Astrocyte (in vitro differentiated cells and primary cell): Measurements from ENCODE around the gene KBTBD7. TPM values are rescaled to one million over a fixed set of nuclear protein-coding genes. Genes with fewer than 3 reads are reported as not detected.
A peak's percentile ranks its signal among the peaks of the same experiment; 100 is the strongest.

ENCODE experiments used
- DNase-seq: peaks from one replicate; pipeline ENCODE4 v3.0.0-alpha.2; 2010; ENCODE audit warnings: low read depth
- FAIRE-seq: peaks from 2 replicates; lab custom pipeline; 2011; peaks lifted over from hg19 to GRCh38; lab: Jason Lieb, UNC
- H2AFZ ChIP-seq: 2 replicates; pipeline ENCODE4 v1.6.0; 2012; ENCODE audit warnings: low read depth, low read length, inconsistent platforms
- H3K27ac ChIP-seq: 2 replicates; pipeline ENCODE4 v1.5.1; 2011; ENCODE audit warnings: low read depth, low read length, inconsistent platforms
- H3K27me3 ChIP-seq: 2 replicates; pipeline ENCODE4 v1.6.0; 2011; ENCODE audit warnings: low read length, inconsistent platforms; ENCODE audit not compliant: insufficient read depth
- H3K36me3 ChIP-seq: 2 replicates; pipeline ENCODE4 v1.5.1; 2011; ENCODE audit warnings: low read length, inconsistent platforms; ENCODE audit not compliant: insufficient read depth
- H3K4me1 ChIP-seq: 2 replicates; pipeline ENCODE4 v1.5.1; 2011; ENCODE audit warnings: low read length, inconsistent platforms; ENCODE audit not compliant: insufficient read depth
- H3K4me2 ChIP-seq: 2 replicates; pipeline ENCODE4 v1.6.0; 2012; ENCODE audit warnings: low read length, inconsistent platforms
- H3K4me3 ChIP-seq: 2 replicates; pipeline ENCODE4 v1.5.1; 2011; ENCODE audit warnings: low read depth, mild to moderate bottlenecking, low read length, inconsistent platforms; ENCODE audit not compliant: insufficient read depth
- H3K79me2 ChIP-seq: 2 replicates; pipeline ENCODE4 v1.6.0; 2012; ENCODE audit warnings: mild to moderate bottlenecking, low read length, inconsistent platforms; ENCODE audit not compliant: insufficient read depth
- H3K9ac ChIP-seq: 2 replicates; pipeline ENCODE4 v1.6.0; 2012; ENCODE audit warnings: mild to moderate bottlenecking, low read length, inconsistent platforms
- H3K9me3 ChIP-seq: 2 replicates; pipeline ENCODE4 v1.5.1; 2012; ENCODE audit warnings: low read depth, mild to moderate bottlenecking, low read length, inconsistent platforms; ENCODE audit not compliant: insufficient read depth
- H4K20me1 ChIP-seq: 2 replicates; pipeline ENCODE4 v1.6.0; 2012; ENCODE audit warnings: low read length, inconsistent platforms; ENCODE audit not compliant: insufficient read depth
- H3K27ac Mint-ChIP-seq: one replicate; pipeline ENCODE4 v1.8.0; 2021; ENCODE audit warnings: mild to moderate bottlenecking, mixed read lengths; ENCODE audit not compliant: unreplicated experiment
- H3K27me3 Mint-ChIP-seq: one replicate; pipeline ENCODE4 v1.8.0; 2021; ENCODE audit warnings: low read depth, mixed read lengths; ENCODE audit not compliant: unreplicated experiment
- H3K36me3 Mint-ChIP-seq: one replicate; pipeline ENCODE4 v1.8.0; 2021; ENCODE audit warnings: low read depth, mixed read lengths; ENCODE audit not compliant: unreplicated experiment
- H3K4me1 Mint-ChIP-seq: one replicate; pipeline ENCODE4 v1.8.0; 2021; ENCODE audit warnings: low read depth, mixed read lengths; ENCODE audit not compliant: unreplicated experiment
- H3K4me3 Mint-ChIP-seq: one replicate; pipeline ENCODE4 v1.8.0; 2021; ENCODE audit warnings: mild to moderate bottlenecking, moderate library complexity, mixed read lengths; ENCODE audit not compliant: unreplicated experiment
- H3K9me3 Mint-ChIP-seq: one replicate; pipeline ENCODE4 v1.8.0; 2021; ENCODE audit warnings: mild to moderate bottlenecking, mixed read lengths; ENCODE audit not compliant: unreplicated experiment
- EZH2 ChIP-seq: IDR thresholded peaks from 2 replicates; pipeline ENCODE4 v1.6.1; 2012; ENCODE audit warnings: mild to moderate bottlenecking, low read length, inconsistent platforms; ENCODE audit not compliant: insufficient read depth
- total RNA-seq: library from RNA; stranded (reverse); gene quantifications from 2 replicates; pipeline ENCODE4 v1.2.1, GENCODE V29; 2021
- TF ChIP-seq, protein P1 (sequence below): IDR thresholded peaks from 2 replicates; pipeline ENCODE4 v1.5.1; 2011; ENCODE audit warnings: low read depth, mild to moderate bottlenecking, inconsistent platforms, low read length, moderate library complexity; ENCODE audit not compliant: insufficient read depth

Gene KBTBD7
- total RNA-seq, 1 donor from 2014 or later, result 3.8 TPM

DNA sequence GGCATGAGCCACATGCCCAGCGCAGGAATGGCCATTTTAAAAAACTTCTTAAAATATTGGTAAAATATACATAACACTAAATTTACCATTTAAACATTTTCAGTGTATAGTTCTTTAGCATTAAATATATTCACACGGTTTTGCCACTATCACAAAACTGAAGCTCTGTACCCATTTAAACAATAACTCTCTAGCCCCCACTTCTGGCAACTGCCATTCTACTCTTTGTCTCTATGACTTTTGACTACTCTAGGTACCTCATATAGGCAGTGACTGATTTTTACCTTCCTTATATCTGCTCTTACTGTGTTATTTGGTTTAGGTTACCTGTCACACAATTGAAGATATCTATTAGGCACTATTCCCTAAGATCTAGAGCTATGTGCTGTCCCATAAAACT is 2.3 kb upstream of the KBTBD7 start:
- no peak overlapping the region for H3K4me3 ChIP-seq

DNA sequence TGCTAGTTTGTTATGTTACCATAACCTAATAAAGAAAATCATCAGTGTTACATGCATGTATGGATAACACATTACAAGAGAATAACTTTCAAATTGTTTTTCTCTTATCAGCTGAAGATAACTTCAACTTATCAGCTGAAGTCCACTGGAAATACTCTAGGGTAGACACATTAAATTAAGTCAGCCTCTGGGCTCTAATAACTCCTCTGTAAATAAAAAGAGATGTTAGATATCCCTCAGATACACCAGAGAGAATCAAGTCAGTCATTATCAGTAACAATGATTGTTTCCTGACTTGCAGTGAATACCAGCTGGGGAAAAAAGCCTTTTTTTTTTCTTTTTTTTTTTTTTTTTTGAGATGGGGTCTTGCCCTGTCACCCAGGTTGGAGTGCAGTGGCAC is 1.6 kb upstream of the KBTBD7 start:
- Histone ChIP-seq H4K20me1 (no peaks in the 10 kb centered on the region), H3K27ac (no peak overlapping the region), H3K4me1 (peaks cover 6% of the 10 kb centered on the region), H3K9ac (no peak overlapping the region), H3K27me3 (no peaks in the 10 kb centered on the region), H3K9me3 (no peaks in the 10 kb centered on the region), H3K36me3 (no peaks in the 10 kb centered on the region), H3K4me2 (no peak overlapping the region), H2AFZ (no peak overlapping the region), H3K4me3 (no peak overlapping the region), H3K79me2 (peaks cover 5% of the 10 kb centered on the region)
- H3K36me3 Mint-ChIP-seq, result peaks cover 11% of the 10 kb centered on the region
- H3K27me3 Mint-ChIP-seq, result no peaks in the 10 kb centered on the region
- H3K4me3 Mint-ChIP-seq, result no peak overlapping the region
- TF ChIP-seq EZH2, result no peak
- TF ChIP-seq, protein P1, sequence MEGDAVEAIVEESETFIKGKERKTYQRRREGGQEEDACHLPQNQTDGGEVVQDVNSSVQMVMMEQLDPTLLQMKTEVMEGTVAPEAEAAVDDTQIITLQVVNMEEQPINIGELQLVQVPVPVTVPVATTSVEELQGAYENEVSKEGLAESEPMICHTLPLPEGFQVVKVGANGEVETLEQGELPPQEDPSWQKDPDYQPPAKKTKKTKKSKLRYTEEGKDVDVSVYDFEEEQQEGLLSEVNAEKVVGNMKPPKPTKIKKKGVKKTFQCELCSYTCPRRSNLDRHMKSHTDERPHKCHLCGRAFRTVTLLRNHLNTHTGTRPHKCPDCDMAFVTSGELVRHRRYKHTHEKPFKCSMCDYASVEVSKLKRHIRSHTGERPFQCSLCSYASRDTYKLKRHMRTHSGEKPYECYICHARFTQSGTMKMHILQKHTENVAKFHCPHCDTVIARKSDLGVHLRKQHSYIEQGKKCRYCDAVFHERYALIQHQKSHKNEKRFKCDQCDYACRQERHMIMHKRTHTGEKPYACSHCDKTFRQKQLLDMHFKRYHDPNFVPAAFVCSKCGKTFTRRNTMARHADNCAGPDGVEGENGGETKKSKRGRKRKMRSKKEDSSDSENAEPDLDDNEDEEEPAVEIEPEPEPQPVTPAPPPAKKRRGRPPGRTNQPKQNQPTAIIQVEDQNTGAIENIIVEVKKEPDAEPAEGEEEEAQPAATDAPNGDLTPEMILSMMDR, result no peak
- no peak overlapping the region for H3K27ac Mint-ChIP-seq
- H3K9me3 Mint-ChIP-seq, result peaks cover 7% of the 10 kb centered on the region
- DNase-seq, result no peak
- FAIRE-seq, result no peak
- H3K4me1 Mint-ChIP-seq, result peaks cover 2% of the 10 kb centered on the region

More for the DNA sequence above, 2.3 kb upstream of the KBTBD7 start:
- peaks cover 6% of the 10 kb centered on the region for H3K4me1 ChIP-seq
- H3K27me3 ChIP-seq, result no peaks in the 10 kb centered on the region
- H4K20me1 ChIP-seq, result no peaks in the 10 kb centered on the region
- Mint-ChIP-seq H3K4me1 (peaks cover 2% of the 10 kb centered on the region), H3K27ac (no peak overlapping the region), H3K36me3 (peaks cover 11% of the 10 kb centered on the region), H3K4me3 (no peak overlapping the region), H3K9me3 (peaks cover 7% of the 10 kb centered on the region), H3K27me3 (no peaks in the 10 kb centered on the region)
- peaks cover 5% of the 10 kb centered on the region for H3K79me2 ChIP-seq
- no peaks in the 10 kb centered on the region for H3K9me3 ChIP-seq
- H3K36me3 ChIP-seq, result no peaks in the 10 kb centered on the region
- no peak overlapping the region for H2AFZ ChIP-seq
- no peak for DNase-seq
- H3K4me2 ChIP-seq, result no peak overlapping the region
- no peak overlapping the region for H3K27ac ChIP-seq
- no peak for TF ChIP-seq EZH2
- TF ChIP-seq, protein P1, result no peak
- no peak for FAIRE-seq
- H3K9ac ChIP-seq, result no peak overlapping the region

GRCh38 chr13:41193469-41193868 is 900 bp downstream of the KBTBD7 start:
- H3K4me1 ChIP-seq, result peaks cover 6% of the 10 kb centered on the region
- H3K9ac ChIP-seq, result no peak overlapping the region
- no peaks in the 10 kb centered on the region for H3K27me3 Mint-ChIP-seq
- H3K79me2 ChIP-seq, result peaks cover 5% of the 10 kb centered on the region
- TF ChIP-seq, protein P1, result no peak
- no peak for TF ChIP-seq EZH2
- H3K27ac ChIP-seq, result no peak overlapping the region
- DNase-seq, result no peak
- no peaks in the 10 kb centered on the region for H3K36me3 ChIP-seq
- peaks cover 11% of the 10 kb centered on the region for H3K36me3 Mint-ChIP-seq
- H4K20me1 ChIP-seq, result no peaks in the 10 kb centered on the region
- peak overlapping the region; percentile 97 for H2AFZ ChIP-seq
- peaks cover 2% of the 10 kb centered on the region for H3K4me1 Mint-ChIP-seq
- H3K4me3 Mint-ChIP-seq, result peak overlapping the region; percentile 91
- no peaks in the 10 kb centered on the region for H3K27me3 ChIP-seq
- peaks cover 7% of the 10 kb centered on the region for H3K9me3 Mint-ChIP-seq
- peak overlapping the region; percentile 88 for H3K4me2 ChIP-seq
- no peak overlapping the region for H3K4me3 ChIP-seq
- FAIRE-seq, result no peak
- H3K9me3 ChIP-seq, result no peaks in the 10 kb centered on the region
- peak overlapping the region; percentile 87 for H3K27ac Mint-ChIP-seq
